Parathyroid adenoma (tissue), 2 donors: ENCODE data around the gene PEX6.

Experiments used
- H2AFZ ChIP-seq: fragments of 300-600 bp; sonication (generic); one replicate; pipeline ENCODE4 v1.7.0; 2017; ENCODE audit warnings: antibody characterized with exemption, mild to moderate bottlenecking
- H3K27ac ChIP-seq: fragments of 300-600 bp; sonication (generic); one replicate; pipeline ENCODE4 v1.7.0; 2017
- H3K27me3 ChIP-seq: fragments of 300-600 bp; sonication (generic); one replicate; pipeline ENCODE4 v1.7.0; 2017; ENCODE audit warnings: low read length; ENCODE audit not compliant: control insufficient read depth, insufficient read depth
- H3K36me3 ChIP-seq: fragments of 300-600 bp; sonication (generic); one replicate; pipeline ENCODE4 v1.7.0; 2017; ENCODE audit warnings: low read length; ENCODE audit not compliant: control insufficient read depth, insufficient read depth
- H3K4me1 ChIP-seq: fragments of 300-600 bp; sonication (generic); one replicate; pipeline ENCODE4 v1.7.0; 2017; ENCODE audit warnings: control low read depth
- H3K4me2 ChIP-seq: fragments of 300-600 bp; sonication (generic); one replicate; pipeline ENCODE4 v1.7.0; 2017; ENCODE audit warnings: low read length
- H3K4me3 ChIP-seq: fragments of 300-600 bp; sonication (generic); one replicate; pipeline ENCODE4 v1.7.0; 2017; ENCODE audit warnings: low read depth, low read length
- H3K79me2 ChIP-seq: fragments of 300-600 bp; sonication (generic); one replicate; pipeline ENCODE4 v1.7.0; 2017; ENCODE audit warnings: control low read depth
- H3K9ac ChIP-seq: fragments of 300-600 bp; sonication (generic); one replicate; pipeline ENCODE4 v1.7.0; 2017; ENCODE audit warnings: mild to moderate bottlenecking
- H3K9me3 ChIP-seq: fragments of 300-600 bp; sonication (generic); one replicate; pipeline ENCODE4 v1.7.0; 2017; ENCODE audit warnings: low read length; ENCODE audit not compliant: control insufficient read depth
- TF ChIP-seq, protein P1 (sequence below): fragments of 300-600 bp; sonication (generic); IDR thresholded peaks from one replicate; pipeline ENCODE4 v1.7.0; 2017; ENCODE audit warnings: antibody characterized with exemption, mild to moderate bottlenecking
- donor health status: primary hyperparathyroidism.

The PEX6 gene

DNA sequence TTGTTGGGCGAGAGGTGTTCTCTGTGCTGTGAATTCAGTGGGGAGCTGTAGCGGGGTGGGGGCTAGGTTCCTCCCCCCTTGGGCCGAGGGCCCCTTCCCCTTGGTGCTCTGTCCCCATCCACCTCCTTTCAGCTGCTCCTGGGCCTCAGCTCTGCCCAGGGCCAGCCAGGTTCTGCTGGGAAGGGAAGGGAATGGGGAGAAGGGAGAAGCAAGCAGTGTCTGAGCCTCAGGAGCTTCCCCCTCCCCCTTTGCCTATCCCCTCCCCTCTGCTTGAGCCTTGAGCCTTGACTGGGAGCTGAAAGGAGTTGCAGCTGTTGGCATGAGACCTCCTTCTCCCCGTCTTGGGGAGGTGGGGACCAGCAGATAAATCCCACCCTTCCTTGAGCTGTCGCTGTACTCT, 41.9 kb upstream of the PEX6 start:
- H3K4me1 ChIP-seq = peaks cover 22% of the 10 kb centered on the region
- H3K4me3 ChIP-seq = peak overlapping the region; percentile 63

DNA sequence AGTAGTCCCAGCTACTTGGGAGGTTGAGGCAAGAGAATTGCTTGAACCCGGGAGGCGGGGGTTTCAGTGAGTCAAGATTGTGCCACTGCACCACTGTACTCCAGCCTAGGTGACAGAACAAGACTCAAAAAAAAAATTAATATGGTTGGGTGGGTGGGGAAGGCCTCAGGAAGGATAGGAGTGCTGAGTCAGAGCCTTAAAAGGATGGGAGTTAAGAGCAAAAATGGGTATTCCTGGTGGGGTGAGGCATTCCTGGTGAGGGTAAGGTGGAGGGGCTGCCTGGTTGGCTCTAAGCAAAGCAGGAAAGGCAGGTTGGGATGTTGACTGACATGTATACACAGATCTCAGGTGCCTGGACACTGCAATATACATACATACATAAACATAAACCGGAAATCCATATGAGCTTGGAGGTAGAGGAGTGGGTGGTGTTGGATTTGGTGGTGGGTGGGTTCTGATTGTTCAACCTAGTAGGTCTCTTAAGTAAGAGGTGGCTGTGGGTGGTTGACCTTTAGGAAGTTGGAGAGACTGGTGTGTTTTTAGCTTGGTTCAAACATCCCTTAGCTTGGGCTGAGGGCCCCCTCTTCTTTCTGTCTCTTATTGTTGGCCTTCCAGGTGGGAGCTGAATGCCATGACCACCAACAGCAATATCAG, 41.2 kb upstream of the PEX6 start:
- Histone ChIP-seq H3K9me3 (no peaks in the 10 kb centered on the region), H3K4me2 (no peak overlapping the region), H3K9ac (no peak overlapping the region), H3K27ac (no peak overlapping the region), H3K4me3 (no peak overlapping the region), H3K4me1 (peaks cover 25% of the 10 kb centered on the region), H3K36me3 (no peaks in the 10 kb centered on the region), H2AFZ (no peak overlapping the region), H3K79me2 (peaks cover 22% of the 10 kb centered on the region), H3K27me3 (no peaks in the 10 kb centered on the region)
- TF ChIP-seq, protein P1, sequence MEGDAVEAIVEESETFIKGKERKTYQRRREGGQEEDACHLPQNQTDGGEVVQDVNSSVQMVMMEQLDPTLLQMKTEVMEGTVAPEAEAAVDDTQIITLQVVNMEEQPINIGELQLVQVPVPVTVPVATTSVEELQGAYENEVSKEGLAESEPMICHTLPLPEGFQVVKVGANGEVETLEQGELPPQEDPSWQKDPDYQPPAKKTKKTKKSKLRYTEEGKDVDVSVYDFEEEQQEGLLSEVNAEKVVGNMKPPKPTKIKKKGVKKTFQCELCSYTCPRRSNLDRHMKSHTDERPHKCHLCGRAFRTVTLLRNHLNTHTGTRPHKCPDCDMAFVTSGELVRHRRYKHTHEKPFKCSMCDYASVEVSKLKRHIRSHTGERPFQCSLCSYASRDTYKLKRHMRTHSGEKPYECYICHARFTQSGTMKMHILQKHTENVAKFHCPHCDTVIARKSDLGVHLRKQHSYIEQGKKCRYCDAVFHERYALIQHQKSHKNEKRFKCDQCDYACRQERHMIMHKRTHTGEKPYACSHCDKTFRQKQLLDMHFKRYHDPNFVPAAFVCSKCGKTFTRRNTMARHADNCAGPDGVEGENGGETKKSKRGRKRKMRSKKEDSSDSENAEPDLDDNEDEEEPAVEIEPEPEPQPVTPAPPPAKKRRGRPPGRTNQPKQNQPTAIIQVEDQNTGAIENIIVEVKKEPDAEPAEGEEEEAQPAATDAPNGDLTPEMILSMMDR = no peak

More for the DNA sequence above, 41.9 kb upstream of the PEX6 start:
- no peaks in the 10 kb centered on the region for H3K27me3 ChIP-seq
- H3K27ac ChIP-seq = peak overlapping the region; percentile 83
- peak overlapping the region; percentile 6 for H3K9ac ChIP-seq
- TF ChIP-seq, protein P1 = no peak
- peaks cover 16% of the 10 kb centered on the region for H3K79me2 ChIP-seq
- no peaks in the 10 kb centered on the region for H3K9me3 ChIP-seq
- peak overlapping the region; percentile 94 for H3K4me2 ChIP-seq
- peak overlapping the region; percentile 89 for H2AFZ ChIP-seq
- no peaks in the 10 kb centered on the region for H3K36me3 ChIP-seq

DNA sequence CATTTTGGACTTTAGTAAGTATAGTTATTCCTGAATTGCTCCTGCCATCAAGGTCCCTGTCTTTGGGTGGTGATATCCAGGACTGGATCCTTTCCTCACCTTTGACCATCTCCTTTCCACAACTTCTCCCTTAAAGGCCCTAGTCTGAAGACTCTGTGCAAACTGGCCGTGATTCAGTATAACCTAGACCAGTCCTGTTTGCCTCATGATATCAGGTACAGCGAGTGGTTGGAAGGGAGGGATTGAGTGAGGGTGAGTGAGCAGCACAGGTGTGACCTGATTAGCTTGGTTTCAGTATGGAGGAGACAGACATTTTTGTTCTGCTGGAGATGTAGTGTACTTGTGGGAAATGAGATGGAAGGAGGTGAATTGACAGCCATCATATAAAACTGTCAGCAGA, 40.2 kb upstream of the PEX6 start:
- Histone ChIP-seq H3K27ac (no peak overlapping the region), H3K4me1 (peaks cover 26% of the 10 kb centered on the region), H3K79me2 (peaks cover 33% of the 10 kb centered on the region), H3K9ac (no peak overlapping the region), H3K4me3 (no peak overlapping the region), H3K36me3 (no peaks in the 10 kb centered on the region), H3K9me3 (no peaks in the 10 kb centered on the region), H3K27me3 (no peaks in the 10 kb centered on the region), H2AFZ (no peak overlapping the region), H3K4me2 (no peak overlapping the region)
- TF ChIP-seq, protein P1 = no peak

DNA sequence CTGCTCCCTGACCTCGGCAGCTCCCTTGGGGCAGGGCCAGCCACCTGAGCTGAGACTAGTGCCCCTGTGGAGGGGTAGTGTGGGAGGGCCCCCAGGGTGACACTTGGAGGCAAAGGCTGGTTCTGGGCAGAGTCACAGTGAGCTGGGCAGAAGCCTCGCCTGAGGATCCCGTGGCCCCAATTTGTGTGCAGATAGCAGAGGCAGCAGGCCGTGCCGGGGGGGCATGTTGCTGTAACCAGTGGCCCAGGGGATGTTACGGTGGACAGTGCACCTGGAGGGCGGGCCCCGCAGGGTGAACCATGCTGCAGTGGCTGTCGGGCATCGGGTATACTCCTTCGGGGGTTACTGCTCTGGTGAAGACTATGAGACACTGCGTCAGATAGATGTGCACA, 38.0 kb upstream of the PEX6 start:
- Histone ChIP-seq H2AFZ (no peak overlapping the region), H3K27ac (no peak overlapping the region), H3K27me3 (no peaks in the 10 kb centered on the region), H3K79me2 (peaks cover 34% of the 10 kb centered on the region), H3K9ac (no peak overlapping the region), H3K36me3 (no peaks in the 10 kb centered on the region), H3K4me1 (peaks cover 23% of the 10 kb centered on the region), H3K4me3 (no peak overlapping the region), H3K9me3 (no peaks in the 10 kb centered on the region), H3K4me2 (no peak overlapping the region)
- TF ChIP-seq, protein P1 = no peak
